ENCODE measurements around the gene SETDB1. TPM values are rescaled to one million over a fixed set of nuclear protein-coding genes. Genes with fewer than 3 reads are reported as not detected.
A peak's percentile ranks its signal among the peaks of the same experiment; 100 is the strongest.

Gene SETDB1
- total and polyA plus RNA-seq, 7 experiments from 2014 or later, result 13.4 to 94.9 (median 57.4) TPM

DNA sequence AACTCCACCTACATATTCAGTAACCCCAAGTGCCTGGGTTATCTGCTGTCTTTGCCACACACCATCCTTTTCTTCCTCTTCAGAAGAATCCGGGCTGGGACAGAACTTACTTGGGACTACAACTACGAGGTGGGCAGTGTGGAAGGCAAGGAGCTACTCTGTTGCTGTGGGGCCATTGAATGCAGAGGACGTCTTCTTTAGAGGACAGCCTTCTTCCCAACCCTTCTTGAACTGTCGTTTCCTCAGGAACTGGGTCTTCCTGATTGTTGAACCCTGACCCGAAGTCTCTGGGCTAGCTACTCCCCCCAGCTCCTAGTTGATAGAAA, 38.0 kb downstream of the SETDB1 start:
- H3K27ac Mint-ChIP-seq, result peak overlapping the region in 4 of 9 donors; percentile 28 to 79 (median 51)
- ATAC-seq, result no peak
- CTCF ChIA-PET, result interaction anchor here (0.6 kb wide), 1 partner anchor 136 kb away, joined by 3 read pairs; no protein-coding TSS in a partner anchor
- Histone ChIP-seq H3K4me1 (ENCODE audit: control insufficient read depth in 2 of 2, insufficient read depth in 2 of 2, low read length in 2 of 2) (no peaks in the 10 kb centered on the region), H3K9me3 (ENCODE audit: control insufficient read depth in 2 of 3, low read length in 3 of 3) (no peaks in the 10 kb centered on the region), H3K27ac (ENCODE audit: low read depth, low read length) (no peak overlapping the region), H3K27me3 (ENCODE audit: control insufficient read depth in 2 of 2, insufficient read depth in 2 of 2, low read length in 2 of 2) (no peaks in the 10 kb centered on the region), H3K4me3 (ENCODE audit: low read length) (no peak overlapping the region), H3K36me3 (ENCODE audit: control insufficient read depth in 2 of 3, insufficient read depth in 3 of 3, low read length in 3 of 3) (peaks cover 23 to 96% (median 34%) of the 10 kb centered on the region in 3 experiments)
- intact Hi-C loops (cut with micrococcal nuclease), result loop anchor here in 1 of 2 donors (5.0 kb wide), 1 partner anchor 38 kb away; no protein-coding TSS in a partner anchor
- H3K27me3 Mint-ChIP-seq, result no peaks in the 10 kb centered on the region
- peaks cover 0 to 12% (median 5%) of the 10 kb centered on the region in 7 donors for H3K4me1 Mint-ChIP-seq
- no peaks in the 10 kb centered on the region for H3K9me3 Mint-ChIP-seq
- no peak for DNase-seq
- H3K36me3 Mint-ChIP-seq, result peaks cover 11 to 75% (median 41%) of the 10 kb centered on the region in 5 donors
- H3K4me3 Mint-ChIP-seq, result no peak overlapping the region
- POLR2A ChIA-PET, result interaction anchor here (1.4 kb wide), 1 partner anchor 12 kb away, joined by 3 read pairs; no protein-coding TSS in a partner anchor

DNA sequence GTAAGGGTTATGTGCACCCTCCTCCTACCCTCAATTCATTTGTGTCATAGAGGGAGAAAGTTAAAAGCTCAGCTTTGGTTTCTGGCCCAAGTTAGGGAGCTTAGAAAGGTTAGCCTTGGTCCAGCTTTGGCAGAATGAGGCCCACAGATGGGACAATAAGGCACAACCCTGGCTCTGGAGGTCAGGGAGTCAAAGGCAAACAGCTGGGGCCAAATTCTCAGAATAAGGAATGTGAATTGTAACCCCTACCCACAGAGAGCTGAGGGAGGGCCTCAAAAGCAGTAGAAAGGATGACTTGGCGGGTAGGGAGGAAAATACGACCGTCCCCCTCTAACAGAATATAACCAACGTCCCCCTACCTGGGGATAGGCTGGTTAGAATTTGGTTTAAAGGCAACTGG, 39.4 kb downstream of the SETDB1 start:
- no peaks in the 10 kb centered on the region for H3K9me3 ChIP-seq (ENCODE audit: control insufficient read depth in 2 of 3, low read length in 3 of 3)
- no peak overlapping the region for H3K4me3 ChIP-seq (ENCODE audit: low read length)
- Mint-ChIP-seq H3K27me3 (no peaks in the 10 kb centered on the region), H3K9me3 (no peaks in the 10 kb centered on the region), H3K27ac (no peak overlapping the region), H3K36me3 (peaks cover 7 to 63% (median 33%) of the 10 kb centered on the region in 5 donors), H3K4me1 (peaks cover 5 to 19% (median 11%) of the 10 kb centered on the region in 7 donors), H3K4me3 (no peak overlapping the region)
- no peaks in the 10 kb centered on the region for H3K27me3 ChIP-seq (ENCODE audit: control insufficient read depth in 2 of 2, insufficient read depth in 2 of 2, low read length in 2 of 2)
- H3K27ac ChIP-seq (ENCODE audit: low read depth, low read length), result no peak overlapping the region
- H3K4me1 ChIP-seq (ENCODE audit: control insufficient read depth in 2 of 2, insufficient read depth in 2 of 2, low read length in 2 of 2), result peaks cover 0 to under 1% of the 10 kb centered on the region in 2 donors
- ChIA-PET POLR2A (interaction anchor here (1.3 kb wide), 1 partner anchor 316 kb away, joined by 4 read pairs; the partner anchor contains the start of gene ZNF687), CTCF (interaction anchor here (0.7 to 1.5 kb wide), 2 partner anchors 12 to 166 kb away, joined by 4 to 5 read pairs; no protein-coding TSS in a partner anchor)
- peaks cover 20 to 81% (median 31%) of the 10 kb centered on the region in 3 experiments for H3K36me3 ChIP-seq (ENCODE audit: control insufficient read depth in 2 of 3, insufficient read depth in 3 of 3, low read length in 3 of 3)
- ATAC-seq (no peak), DNase-seq (no peak)
- intact Hi-C loops (cut with micrococcal nuclease), result loop anchor here in 1 of 2 donors (1.0 kb wide), 1 partner anchor 14 kb away; no protein-coding TSS in a partner anchor

GRCh38 chr1:150966011-150966410, 39.8 kb downstream of the SETDB1 start:
- no peak for ATAC-seq
- peaks cover 9 to 23% (median 15%) of the 10 kb centered on the region in 7 donors for H3K4me1 Mint-ChIP-seq
- no peak for DNase-seq
- Histone ChIP-seq H3K9me3 (ENCODE audit: control insufficient read depth in 2 of 3, low read length in 3 of 3) (no peaks in the 10 kb centered on the region), H3K27ac (ENCODE audit: low read depth, low read length) (no peak overlapping the region), H3K36me3 (ENCODE audit: control insufficient read depth in 2 of 3, insufficient read depth in 3 of 3, low read length in 3 of 3) (peaks cover 20 to 77% (median 31%) of the 10 kb centered on the region in 3 experiments), H3K27me3 (ENCODE audit: control insufficient read depth in 2 of 2, insufficient read depth in 2 of 2, low read length in 2 of 2) (no peaks in the 10 kb centered on the region), H3K4me3 (ENCODE audit: low read length) (no peak overlapping the region), H3K4me1 (ENCODE audit: control insufficient read depth in 2 of 2, insufficient read depth in 2 of 2, low read length in 2 of 2) (peaks cover 0 to 4% of the 10 kb centered on the region in 2 donors)
- H3K27ac Mint-ChIP-seq, result peak overlapping the region in 1 of 9 donors; percentile 20
- intact Hi-C loops (cut with micrococcal nuclease), result no loop called here
- H3K9me3 Mint-ChIP-seq, result no peaks in the 10 kb centered on the region
- H3K4me3 Mint-ChIP-seq, result no peak overlapping the region
- CTCF ChIA-PET, result interaction anchor here (1.5 kb wide), 1 partner anchor 12 kb away, joined by 4 read pairs; no protein-coding TSS in a partner anchor
- H3K36me3 Mint-ChIP-seq, result peaks cover 7 to 61% (median 32%) of the 10 kb centered on the region in 5 donors
- POLR2A ChIA-PET, result interaction anchor here (1.3 kb wide), 1 partner anchor 316 kb away, joined by 4 read pairs; the partner anchor contains the start of gene ZNF687
- H3K27me3 Mint-ChIP-seq, result no peaks in the 10 kb centered on the region

GRCh38 chr1:150967936-150968335, 41.8 kb downstream of the SETDB1 start:
- no peak for ATAC-seq
- H3K9me3 ChIP-seq (ENCODE audit: control insufficient read depth in 2 of 3, low read length in 3 of 3), result no peaks in the 10 kb centered on the region
- H3K36me3 Mint-ChIP-seq, result peaks cover 7 to 51% (median 22%) of the 10 kb centered on the region in 5 donors
- no peak overlapping the region for H3K4me3 ChIP-seq (ENCODE audit: low read length)
- H3K27me3 Mint-ChIP-seq, result no peaks in the 10 kb centered on the region
- no peak for DNase-seq
- H3K4me1 ChIP-seq (ENCODE audit: control insufficient read depth in 2 of 2, insufficient read depth in 2 of 2, low read length in 2 of 2), result peaks cover 17 to 21% of the 10 kb centered on the region in 2 donors
- CTCF ChIA-PET, result interaction anchor here (1.1 to 1.3 kb wide), 2 partner anchors 12 kb away, joined by 4 to 5 read pairs; no protein-coding TSS in a partner anchor
- no peaks in the 10 kb centered on the region for H3K27me3 ChIP-seq (ENCODE audit: control insufficient read depth in 2 of 2, insufficient read depth in 2 of 2, low read length in 2 of 2)
- H3K9me3 Mint-ChIP-seq, result no peaks in the 10 kb centered on the region
- H3K4me1 Mint-ChIP-seq, result peaks cover 18 to 37% (median 35%) of the 10 kb centered on the region in 7 donors
- no peak overlapping the region for H3K27ac ChIP-seq (ENCODE audit: low read depth, low read length)
- H3K36me3 ChIP-seq (ENCODE audit: control insufficient read depth in 2 of 3, insufficient read depth in 3 of 3, low read length in 3 of 3), result peaks cover 20 to 59% (median 25%) of the 10 kb centered on the region in 3 experiments
- no peak overlapping the region for H3K4me3 Mint-ChIP-seq
- intact Hi-C loops (cut with micrococcal nuclease), result no loop called here
- H3K27ac Mint-ChIP-seq, result peak overlapping the region in 5 of 9 donors; percentile 19 to 57 (median 46)
- POLR2A ChIA-PET, result no interaction called here

DNA sequence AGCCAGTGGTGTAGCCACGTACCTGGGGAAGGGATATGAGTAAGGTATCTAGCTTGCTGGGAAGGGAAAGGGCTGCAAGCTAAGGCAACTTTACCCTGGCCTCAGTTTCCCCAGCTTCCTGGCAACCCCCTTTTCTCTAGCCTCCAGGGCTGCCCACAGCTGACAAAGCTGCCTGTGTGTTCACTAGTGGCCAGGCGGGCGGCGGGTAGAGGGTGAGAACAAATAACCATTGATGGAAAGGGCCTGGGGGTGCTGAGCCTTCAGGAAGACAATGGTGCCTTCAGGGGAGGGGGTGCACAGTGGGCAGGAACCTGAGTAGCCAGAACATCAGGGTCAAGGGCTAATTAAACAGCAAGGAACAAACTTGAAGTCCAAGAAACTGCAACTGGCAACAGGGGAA, 42.3 kb downstream of the SETDB1 start:
- DNase-seq (no peak), ATAC-seq (no peak)
- Histone ChIP-seq H3K36me3 (ENCODE audit: control insufficient read depth in 2 of 3, insufficient read depth in 3 of 3, low read length in 3 of 3) (peaks cover 20 to 53% (median 25%) of the 10 kb centered on the region in 3 experiments), H3K27ac (ENCODE audit: low read depth, low read length) (no peak overlapping the region), H3K27me3 (ENCODE audit: control insufficient read depth in 2 of 2, insufficient read depth in 2 of 2, low read length in 2 of 2) (no peaks in the 10 kb centered on the region), H3K4me3 (ENCODE audit: low read length) (no peak overlapping the region), H3K4me1 (ENCODE audit: control insufficient read depth in 2 of 2, insufficient read depth in 2 of 2, low read length in 2 of 2) (peaks cover 21 to 27% of the 10 kb centered on the region in 2 donors), H3K9me3 (ENCODE audit: control insufficient read depth in 2 of 3, low read length in 3 of 3) (no peaks in the 10 kb centered on the region)
- Mint-ChIP-seq H3K4me3 (peak overlapping the region in 1 of 10 donors; percentile 58), H3K36me3 (peaks cover 7 to 46% (median 20%) of the 10 kb centered on the region in 5 donors), H3K27me3 (no peaks in the 10 kb centered on the region), H3K27ac (peak overlapping the region in 4 of 9 donors; percentile 22 to 74 (median 44)), H3K4me1 (peaks cover 22 to 41% (median 39%) of the 10 kb centered on the region in 7 donors), H3K9me3 (no peaks in the 10 kb centered on the region)
- CTCF ChIA-PET, result interaction anchor here (0.5 to 1.3 kb wide), 3 partner anchors 12 to 611 kb away, joined by 3 to 5 read pairs (median 4); no protein-coding TSS in a partner anchor
- POLR2A ChIA-PET, result no interaction called here
- intact Hi-C loops (cut with micrococcal nuclease), result no loop called here

- POLR2A ChIA-PET, result interaction anchor here (0.7 to 1.1 kb wide), 2 partner anchors 13 to 962 kb away, joined by 3 to 4 read pairs; partner anchors contain the start of gene ANXA9
- H3K4me1 Mint-ChIP-seq, result peaks cover 22 to 44% (median 41%) of the 10 kb centered on the region in 7 donors
- H3K27ac ChIP-seq (ENCODE audit: low read depth, low read length), result no peak overlapping the region
- DNase-seq (no peak), ATAC-seq (no peak)
- H3K4me1 ChIP-seq (ENCODE audit: control insufficient read depth in 2 of 2, insufficient read depth in 2 of 2, low read length in 2 of 2), result peaks cover 23 to 29% of the 10 kb centered on the region in 2 donors
- no peaks in the 10 kb centered on the region for H3K9me3 ChIP-seq (ENCODE audit: control insufficient read depth in 2 of 3, low read length in 3 of 3)
- no peak overlapping the region for H3K4me3 ChIP-seq (ENCODE audit: low read length)
- H3K27me3 ChIP-seq (ENCODE audit: control insufficient read depth in 2 of 2, insufficient read depth in 2 of 2, low read length in 2 of 2), result no peaks in the 10 kb centered on the region
- H3K27ac Mint-ChIP-seq, result peak overlapping the region in 5 of 9 donors; percentile 60 to 94 (median 89)
- H3K27me3 Mint-ChIP-seq, result no peaks in the 10 kb centered on the region
- CTCF ChIA-PET, result interaction anchor here (1.1 kb wide), 1 partner anchor 73 kb away, joined by 3 read pairs; no protein-coding TSS in a partner anchor
- H3K9me3 Mint-ChIP-seq, result no peaks in the 10 kb centered on the region
- peaks cover 7 to 35% (median 18%) of the 10 kb centered on the region in 5 donors for H3K36me3 Mint-ChIP-seq
- H3K36me3 ChIP-seq (ENCODE audit: control insufficient read depth in 2 of 3, insufficient read depth in 3 of 3, low read length in 3 of 3), result peaks cover 20 to 46% (median 25%) of the 10 kb centered on the region in 3 experiments
- H3K4me3 Mint-ChIP-seq, result no peak overlapping the region
- intact Hi-C loops (cut with micrococcal nuclease), result loop anchor here (10.0 kb wide), 2 partner anchors 405 to 485 kb away; partner anchors contain the start of gene TARS2 (in 1 of the 2)
These were observed 43.5 kb downstream of the SETDB1 start for GRCh38 chr1:150969626-150970025.
